CD4-positive, alpha-beta T cell treated with Interleukin-17A for 4 hours (primary cell): Measurements from ENCODE around the gene FAM89B.

ENCODE experiments used
- DNase-seq: peaks from one replicate; pipeline ENCODE4 v3.0.0-alpha.2; 2020; ENCODE audit warnings: mixed read lengths

FAM89B gene

DNA sequence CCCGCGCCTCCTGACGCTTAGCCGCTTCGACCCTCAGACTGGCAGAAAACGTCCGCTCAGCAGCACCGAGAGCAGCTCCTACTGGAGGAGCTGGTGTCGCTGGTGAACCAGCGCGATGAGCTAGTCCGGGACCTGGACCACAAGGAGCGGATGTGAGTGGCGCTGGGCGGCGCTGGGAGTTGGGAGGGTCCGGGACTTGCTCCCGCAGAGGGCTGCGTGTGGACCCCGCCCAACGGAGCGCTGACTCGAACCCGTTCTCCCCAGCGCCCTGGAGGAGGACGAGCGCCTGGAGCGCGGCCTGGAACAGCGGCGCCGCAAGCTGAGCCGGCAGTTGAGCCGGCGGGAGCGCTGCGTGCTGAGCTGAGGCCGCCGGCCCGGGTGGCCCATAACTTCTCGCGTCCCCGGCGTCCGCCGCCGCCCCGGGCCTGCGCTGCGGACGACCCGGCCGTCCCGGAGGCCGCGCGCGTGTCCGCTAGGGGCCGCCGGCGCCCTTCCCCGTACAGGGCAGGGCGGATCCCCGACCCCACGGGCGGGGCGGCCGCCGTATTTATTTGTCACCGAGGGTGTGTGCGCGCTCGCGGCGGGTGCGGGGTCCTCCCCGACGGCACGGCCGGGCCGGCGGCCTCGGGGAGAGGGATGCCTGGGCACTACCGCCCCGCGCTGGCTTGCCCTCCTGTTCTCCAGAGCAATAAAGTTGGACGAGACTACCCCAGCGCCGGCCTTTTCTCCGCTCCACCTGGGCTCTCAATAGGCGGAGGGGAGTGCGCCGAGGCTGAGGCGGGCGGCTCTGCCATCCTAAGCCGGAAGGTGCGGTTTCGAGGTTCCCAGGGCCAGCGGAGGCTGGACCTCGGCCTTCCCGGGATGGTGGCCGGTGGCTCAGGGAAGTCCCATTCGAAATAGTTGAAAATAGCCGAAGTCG lies 19.9 kb downstream of the FAM89B start:
- no peak for DNase-seq

DNA sequence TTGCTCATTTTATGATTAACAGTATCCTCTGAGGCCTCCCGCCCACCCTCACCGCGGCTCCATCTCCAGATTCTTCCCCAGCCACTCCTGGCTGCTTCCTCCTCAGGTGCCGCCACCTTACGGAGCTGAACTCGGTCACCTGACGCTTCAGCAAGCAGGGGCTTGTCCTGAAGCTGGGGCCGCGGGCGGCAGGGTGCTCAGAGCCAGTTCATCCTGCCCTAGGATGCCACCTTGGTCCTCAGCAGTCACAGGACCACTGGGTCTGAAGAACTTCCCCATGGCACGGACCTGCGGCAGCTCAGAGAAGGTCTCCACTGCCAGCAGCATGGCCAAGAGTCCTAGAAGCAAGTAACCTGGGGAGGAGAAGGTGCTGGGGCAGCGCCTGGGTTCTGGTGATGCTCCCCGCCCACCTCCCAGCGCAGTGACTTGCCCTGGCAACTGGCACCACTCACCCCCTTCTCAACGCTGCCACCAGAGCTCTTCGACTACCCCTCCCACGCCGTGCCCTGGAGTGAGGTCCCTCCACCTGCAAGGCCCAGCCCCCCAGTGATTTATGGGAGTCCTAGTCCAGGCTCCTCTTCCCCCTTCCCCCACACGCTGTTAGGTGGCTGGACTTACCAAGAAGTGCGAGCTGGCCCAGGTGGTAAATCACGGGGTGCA lies 20.6 kb downstream of the FAM89B start:
- DNase-seq, result no peak

DNA sequence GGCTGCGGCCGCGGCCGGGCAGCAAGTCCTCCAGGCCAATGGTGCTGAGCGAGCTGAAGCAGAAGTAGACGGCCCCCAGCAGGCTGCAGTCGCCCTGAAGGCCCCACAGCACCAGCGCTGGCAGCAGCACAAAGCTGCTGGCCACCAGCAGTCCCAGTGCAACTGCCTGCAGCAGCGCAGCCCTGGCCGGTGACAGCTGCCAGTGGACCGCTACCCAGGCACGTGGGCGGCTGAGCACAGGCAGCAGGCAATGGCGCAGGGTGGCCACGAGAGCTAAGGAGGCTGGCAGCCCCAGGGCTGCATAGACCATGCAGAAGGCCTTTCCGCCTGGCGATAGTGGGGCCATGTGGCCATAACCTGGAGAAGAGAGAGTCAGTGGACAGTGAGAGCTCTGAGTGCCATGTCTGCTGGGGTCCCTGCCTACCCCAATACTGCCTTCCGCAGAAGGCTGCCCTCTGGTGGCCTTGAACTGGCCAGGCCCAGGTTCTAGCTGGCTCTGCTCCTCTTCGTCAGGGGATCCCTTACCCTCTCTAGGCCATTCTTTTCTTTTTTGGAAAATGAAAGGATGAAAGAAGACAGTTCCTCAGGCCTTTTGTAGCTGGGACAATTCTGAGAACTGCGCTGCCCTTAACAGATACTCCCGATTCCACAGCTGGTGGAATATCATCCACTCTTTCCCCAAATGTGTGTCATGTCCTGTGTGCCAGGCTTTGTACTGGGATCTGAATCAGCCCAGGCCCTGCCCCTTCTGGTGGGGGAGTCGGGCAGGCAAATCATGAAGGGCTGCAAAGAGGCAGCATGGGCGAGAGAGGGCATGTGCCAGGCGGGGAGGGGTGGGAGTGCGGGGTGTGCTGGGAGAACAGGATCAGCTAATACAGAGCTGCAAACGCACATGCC lies 21.4 kb downstream of the FAM89B start:
- peak; percentile 69 for DNase-seq

DNA sequence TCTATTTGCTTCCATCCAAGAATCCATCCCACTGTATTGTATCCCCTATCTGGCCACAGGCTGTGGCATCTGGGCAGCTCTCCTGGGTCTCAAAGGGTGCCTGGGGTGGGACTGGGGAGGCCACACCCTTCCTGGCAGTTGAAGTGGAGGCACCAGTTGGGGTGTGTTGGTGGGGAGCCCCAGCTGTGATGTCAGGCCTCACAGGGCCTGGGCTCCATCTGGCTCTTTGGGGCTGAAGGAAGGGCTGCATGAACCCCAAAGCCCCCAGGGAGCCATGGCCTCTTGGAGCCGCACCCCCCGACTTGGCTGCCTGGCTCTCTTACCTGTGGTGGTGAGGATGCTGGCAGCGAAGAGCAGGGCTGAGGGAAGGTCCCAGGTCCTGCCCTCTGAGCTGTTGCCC lies 22.8 kb downstream of the FAM89B start:
- DNase-seq, result no peak

DNA sequence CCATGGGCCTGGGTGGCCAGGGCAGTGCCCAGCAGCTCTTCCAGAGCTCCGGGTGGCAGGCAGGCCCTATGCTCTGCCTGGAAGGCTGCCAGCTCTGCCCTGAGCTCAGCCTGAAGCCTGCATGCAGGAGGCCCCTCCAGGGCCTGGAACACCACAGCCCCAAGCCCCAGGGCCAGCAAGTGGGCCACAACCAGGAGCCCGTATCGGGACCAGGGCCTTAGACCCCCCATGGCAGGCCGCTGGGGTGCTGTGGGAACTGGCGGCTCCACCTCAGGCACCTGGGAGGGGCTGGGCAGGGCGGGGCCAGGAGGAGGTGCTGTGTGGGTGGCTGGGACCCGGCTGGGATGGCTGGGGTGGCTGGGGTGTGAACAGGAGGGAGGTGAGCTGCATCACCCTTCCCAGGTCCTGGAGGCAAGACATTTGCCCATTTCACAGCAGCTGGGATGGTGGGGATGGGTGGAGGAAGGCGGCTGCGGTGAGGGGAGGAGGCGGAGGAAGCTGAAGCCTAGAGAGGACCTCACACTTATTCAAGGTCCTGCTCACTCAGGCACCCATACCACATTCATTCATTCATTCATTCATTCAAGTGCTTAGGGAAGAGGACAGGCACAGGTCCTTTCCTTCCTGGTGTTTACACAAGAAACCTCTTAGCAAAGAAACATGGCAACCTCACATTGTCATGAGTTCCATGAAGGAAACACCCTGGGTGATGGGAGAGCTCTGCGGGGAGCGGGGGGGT lies 23.4 kb downstream of the FAM89B start, which contains the start of gene KCNK7:
KCNK7 (minus strand) TSS at position 258 of the 739 bp plus-strand sequence; CDS start at position 230, 28 bp downstream.
- no peak for DNase-seq

DNA sequence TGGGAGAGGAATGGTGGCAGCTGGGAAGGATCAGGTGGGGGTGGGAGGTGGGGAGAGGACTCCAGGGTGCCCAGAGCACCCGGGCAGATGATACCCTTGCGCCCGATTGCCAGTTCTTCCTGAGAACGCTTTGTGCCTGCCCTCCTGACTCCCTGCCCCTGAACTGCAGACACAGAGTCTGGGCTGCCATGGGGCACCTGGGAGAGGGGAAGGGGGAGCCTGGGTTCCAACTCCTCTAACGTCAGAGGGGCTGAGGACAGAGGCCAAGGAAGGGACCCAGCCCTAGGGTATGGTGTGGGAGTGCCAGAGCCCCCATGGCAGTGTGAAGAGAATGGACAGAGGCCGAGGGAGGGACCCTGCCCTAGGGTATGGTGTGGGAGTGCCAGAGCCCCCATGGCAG lies 24.2 kb downstream of the FAM89B start:
- no peak for DNase-seq

DNA sequence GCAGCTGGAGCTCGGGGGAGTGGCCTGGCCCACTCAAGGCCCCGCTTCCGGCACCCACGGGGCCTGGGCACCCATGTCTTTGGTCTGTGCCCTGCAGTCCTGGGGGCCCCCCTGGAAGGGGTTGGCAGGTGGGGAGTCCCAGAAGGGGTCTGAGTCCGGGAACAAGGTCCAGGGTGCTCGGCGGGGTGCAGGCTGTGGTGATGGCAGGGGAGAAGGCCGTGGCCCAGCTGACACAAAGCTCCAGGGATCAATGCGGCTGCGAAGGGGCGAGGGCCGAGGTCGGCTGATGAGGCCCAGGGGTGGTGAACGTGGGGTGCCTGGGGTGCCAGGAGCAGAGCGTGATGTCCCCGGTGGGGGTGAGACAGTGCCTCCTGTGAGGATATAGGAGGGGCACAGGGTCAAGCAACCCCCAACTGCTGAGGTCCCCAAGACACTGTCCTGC lies 25.9 kb downstream of the FAM89B start:
- DNase-seq, result no peak

DNA sequence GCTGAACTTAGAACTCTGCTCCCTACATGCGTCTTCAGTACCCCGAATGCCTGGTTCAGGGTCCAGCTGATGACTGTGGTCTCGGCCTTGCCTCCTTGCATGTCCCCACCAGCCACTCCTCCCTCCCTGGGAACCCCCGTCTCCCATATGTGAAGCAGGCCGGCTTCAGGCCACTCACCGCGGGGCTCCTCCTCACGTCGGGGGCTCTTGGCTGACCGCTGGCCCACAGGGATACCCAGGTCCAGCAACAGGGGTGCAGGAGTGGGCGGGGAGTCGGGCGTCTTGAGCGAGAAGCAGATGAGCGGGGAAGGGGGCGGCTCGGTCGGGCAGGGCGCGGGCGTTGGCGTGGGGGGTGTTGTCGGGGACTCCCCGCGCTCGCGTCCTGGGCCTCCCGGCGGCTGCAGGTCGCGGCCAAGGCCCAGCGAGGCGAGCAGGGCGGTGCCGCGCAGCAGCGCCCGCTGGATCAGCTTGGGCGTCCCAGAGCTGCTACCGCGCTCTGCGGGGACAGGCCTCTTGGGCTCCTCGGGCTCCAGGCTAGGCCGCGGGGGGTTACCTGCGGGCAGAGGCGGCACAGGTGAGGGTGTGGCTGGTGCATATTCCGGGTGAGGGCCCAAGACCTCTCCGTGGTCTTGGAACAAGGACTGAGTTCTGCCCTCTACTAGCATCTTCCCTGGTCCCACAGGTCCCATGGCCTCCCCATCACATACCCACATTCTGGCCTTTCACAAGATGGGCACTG lies 27.0 kb downstream of the FAM89B start:
- no peak for DNase-seq

DNA sequence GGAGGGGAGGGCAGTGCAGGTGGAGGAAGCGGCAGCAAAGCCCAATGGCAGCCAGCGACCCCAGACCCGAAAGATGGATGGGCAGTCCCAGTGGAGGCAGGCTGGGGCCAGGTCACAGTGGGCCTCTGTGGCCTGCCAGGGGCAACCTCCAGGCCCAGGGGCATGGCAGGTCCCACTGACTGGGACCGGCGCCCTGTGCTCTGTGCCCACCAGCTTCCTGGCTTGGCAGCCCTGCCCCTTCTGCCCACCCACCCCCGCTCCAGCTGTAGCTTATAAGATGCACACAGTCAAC lies 27.6 kb downstream of the FAM89B start:
- no peak for DNase-seq

DNA sequence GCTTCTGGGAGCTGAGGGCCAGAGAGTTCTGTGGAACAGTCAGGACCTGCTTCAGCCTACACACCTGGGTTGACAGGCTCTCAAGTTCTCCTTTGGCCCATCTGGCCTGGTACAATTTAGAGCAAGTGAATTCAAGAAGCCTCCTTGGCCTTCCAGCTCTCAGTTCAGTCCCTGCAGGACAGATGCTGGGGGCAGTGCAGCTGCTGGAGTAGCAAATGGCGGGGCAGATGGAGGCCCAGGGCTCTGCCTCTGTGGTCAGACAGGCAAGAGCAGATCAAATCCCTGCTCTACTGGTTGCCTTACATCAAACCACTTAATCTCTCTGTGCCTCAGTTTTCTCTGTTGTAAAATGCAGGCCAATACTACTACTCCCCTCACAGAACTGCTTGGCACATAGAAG lies 31.9 kb downstream of the FAM89B start:
- DNase-seq, result no peak

DNA sequence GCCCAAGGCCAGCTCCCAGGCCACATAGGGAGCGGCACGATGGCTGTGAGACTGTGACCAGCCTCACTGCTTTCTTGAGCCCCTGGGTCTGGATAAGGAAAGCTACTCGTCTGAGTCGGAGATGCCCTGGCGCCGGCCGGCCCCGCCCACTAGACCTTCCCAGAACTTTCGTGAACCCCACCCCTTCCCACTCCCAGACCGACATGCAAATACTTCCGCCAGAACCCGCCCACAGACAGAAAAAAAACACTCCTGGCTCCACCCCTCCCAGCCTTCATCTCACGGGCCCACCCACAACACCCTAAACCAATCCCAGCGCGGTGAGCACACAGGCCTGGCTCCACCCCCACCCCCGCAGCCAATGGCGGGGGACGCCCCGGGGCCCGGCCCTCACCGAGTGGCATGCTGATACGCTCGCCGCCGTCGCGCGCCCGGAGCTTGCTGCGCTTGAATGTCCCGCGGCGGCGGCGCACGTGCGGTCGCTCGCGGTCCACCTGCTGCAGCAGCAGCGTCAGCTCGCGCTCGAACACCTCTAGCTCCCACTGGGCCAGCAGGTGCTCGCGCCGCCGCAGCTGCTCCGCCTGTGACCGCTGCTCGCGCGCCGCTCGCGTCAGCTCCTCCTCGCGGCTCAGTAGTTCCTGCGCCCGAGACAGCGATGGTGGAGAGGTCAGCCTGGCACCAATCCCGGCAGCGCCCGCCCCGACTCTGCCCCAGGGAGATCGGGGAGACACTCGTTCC lies 34.7 kb downstream of the FAM89B start:
- DNase-seq, result no peak

DNA sequence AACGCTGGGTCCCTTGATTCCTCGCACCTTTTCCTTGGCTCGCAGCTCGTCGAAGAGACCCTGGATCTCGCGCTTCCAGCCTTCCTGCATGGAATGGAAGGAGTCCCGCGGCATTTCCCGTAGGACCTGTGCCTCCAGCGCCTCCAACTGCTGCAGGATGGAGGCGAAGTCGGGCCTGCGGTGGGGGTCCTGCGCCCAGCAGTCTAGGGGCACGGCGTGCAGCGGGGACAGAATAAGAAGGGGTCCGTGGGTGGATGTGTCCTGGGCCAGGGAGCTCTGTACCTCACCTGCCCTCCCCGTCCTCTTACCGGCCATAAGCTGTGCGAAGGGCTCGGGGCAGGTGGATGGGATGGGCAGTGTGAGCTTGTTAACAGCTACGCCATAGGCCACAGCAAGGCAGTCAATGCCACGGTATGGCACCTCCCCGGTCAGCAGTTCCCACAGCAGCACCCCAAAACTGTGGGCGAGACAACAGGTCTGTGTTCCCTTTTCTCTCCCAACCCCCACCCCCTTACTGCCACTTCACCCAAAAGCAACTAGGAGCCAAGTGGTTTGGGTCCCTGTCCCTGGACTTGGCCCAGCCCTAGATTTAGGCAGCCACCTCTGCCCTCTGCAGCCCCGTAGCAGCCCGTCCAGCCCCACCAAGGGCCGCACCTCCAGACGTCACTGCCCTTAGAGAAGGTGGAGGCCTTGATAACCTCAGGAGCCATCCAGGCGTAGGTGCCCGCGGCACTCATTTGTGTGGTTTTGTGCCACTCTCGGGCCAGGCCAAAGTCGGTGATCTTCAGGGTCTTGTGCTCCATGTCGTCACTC lies 35.5 kb downstream of the FAM89B start:
- no peak for DNase-seq

DNA sequence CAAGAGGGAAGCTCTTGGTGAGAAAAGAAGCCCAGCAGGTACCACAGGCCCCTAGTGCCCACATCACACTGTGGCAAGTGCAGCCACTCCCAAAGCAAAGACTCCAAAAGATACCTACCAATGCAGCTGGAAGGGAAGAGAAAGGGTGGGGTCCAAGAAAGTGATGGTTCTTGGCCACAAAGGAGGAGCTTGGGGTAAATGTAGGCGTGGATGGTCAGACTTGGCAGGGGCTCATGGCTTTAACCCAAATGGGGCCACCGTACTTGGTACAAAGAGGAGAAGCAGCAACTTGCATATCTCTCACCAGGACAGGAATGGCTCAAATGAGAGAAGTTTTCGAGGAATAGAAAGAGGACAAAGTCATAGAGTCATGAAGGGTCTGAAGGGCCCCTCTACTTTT lies 36.9 kb downstream of the FAM89B start:
- DNase-seq, result no peak

DNA sequence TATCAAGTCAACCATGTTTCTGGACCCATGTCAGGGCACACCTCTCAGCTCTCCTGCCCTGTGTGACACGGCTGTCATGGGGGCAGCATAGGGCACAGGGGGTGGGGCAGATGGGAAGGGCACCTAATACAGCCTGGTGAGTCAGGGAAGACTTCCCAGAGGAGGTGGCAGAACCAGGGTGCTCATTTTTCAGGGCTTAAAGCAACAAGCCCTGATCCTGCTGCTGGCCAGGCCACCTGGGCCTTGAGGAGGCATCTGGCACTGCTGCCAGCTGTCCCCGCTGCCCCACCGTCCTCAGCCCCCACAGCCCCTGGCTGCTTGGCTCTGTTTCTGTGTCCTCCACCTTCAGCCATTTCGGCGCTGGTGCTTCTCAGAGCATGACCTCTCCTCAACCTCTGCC lies 37.3 kb downstream of the FAM89B start:
- no peak for DNase-seq

DNA sequence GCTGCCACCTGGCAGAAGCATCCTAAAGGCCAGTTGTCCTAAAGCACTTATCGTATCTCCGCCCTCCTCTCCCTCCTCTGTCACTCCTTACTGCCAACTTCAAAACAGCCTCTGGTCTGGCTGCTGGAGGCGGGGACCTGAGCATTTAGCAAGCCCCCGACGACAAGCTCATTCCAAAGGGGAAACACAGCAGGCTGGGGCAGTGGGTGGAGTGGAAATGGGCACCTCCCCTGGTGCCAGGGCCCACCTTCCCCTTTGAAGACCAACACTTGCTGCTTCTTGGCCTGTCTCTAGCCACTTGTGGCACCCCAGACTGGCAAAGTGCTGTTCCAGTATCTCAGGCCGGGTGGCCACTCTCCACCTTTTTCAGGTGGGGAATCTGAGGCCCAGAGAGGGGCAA lies 38.1 kb downstream of the FAM89B start:
- no peak for DNase-seq

DNA sequence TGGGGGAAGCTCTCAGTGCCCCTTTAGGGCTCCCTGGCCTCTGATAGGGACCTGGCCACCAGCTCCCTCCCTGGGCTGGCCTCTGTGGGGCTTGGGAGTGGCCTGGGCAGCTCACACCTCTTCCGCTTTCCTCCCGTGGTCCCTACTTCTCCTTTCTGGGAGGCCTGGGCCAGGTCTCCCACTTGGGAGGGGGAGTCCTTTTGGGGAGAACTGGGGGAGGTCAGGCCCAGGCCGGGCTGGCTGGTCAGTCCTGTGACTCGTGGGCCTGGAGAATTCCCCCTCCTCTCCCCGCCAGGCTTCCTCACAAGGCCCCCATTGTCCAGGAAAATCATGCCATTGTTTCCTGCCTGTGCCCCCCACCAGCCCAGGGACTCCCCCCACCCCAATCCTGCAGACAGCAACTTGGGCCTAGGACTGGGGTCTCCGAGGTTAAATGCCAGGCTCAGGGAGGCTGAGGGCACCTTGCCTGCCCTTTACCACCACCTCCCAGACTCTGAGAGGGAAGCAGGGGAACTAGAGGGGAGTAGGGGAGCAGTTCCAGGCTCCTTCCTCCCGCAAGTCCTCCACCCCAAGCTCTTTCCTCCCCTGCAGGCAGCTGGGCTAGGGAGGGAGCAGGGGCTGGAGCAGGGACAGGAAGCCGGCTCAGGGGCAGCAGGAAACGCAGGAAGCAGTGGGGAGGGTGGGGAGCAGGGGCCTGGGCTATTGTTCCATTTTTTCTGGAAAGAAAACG lies 38.9 kb downstream of the FAM89B start:
- no peak for DNase-seq

DNA sequence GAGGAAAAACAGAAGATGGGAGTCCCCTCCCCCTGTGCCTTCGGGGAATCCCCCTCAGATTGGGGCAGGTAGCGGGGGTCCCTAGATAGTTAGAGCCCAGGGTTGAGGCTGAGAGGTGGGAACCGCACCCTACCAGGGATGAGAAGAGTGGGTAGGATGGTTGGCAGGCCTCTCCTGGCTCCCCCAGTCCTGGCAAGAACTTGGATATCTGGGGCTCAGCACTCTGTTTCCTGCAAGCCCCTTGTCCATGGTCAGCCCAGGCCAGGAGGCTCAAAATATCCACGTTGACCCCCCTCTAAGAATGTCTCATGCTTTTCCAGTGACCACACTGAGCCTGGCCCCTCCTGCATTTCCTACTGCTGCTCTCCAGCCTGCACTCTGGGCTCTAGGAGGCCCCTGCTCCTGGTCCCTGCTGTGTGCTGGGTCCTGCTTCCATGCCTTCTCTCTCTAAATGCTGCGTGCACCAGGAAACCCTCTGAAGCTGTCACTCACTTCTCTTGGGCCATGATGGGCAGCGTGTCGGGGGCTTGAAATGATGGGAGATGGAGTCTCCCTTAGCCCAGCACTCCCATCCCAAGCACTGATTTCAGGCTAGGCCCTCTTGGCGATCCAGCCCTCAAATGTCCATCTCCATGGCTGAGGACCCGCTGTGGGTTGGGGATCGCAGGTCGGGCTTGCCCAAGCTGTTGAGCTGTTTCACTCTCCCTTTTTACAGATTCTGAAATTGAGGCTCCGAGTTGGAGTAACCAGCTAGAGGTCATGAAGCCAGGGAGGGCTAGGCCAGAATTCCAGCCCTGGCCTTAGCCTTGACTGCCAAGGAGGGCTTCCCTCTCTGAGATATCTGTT lies 39.6 kb downstream of the FAM89B start:
- DNase-seq, result no peak

DNA sequence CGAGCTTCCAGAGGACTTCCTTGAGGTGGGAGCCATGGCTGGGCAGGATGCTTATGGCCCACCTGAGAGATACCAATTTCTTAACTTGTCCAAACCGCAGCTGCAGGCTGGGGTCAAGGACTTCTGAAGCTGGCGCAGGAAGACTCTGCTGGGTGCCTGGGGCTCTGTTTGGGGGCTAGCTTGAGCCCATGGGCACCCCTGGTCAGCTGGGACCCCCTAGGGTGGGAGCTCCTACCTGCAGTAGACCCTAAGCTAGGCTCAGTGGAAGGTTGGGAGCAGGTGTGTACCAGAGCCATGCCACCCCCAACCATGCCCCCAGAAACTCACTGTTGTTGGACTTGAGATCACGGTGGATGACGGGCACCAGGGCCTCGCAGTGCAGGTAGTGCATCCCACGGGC lies 40.4 kb downstream of the FAM89B start:
- DNase-seq, result no peak
